OCI-LY1 (cell line): Measurements from ENCODE around the gene CASP10.

ENCODE experiments used
- CTCF ChIP-seq: fragments of 200-600 bp; sonication (generic), shearing (Covaris generic); IDR thresholded peaks from 2 replicates; pipeline ENCODE4 v1.5.1; 2017; ENCODE audit warnings: mild to moderate bottlenecking, antibody characterized with exemption, low read length, moderate library complexity, mixed read lengths
- EZH2 ChIP-seq: fragments of 200-600 bp; sonication (generic), shearing (Covaris generic); IDR thresholded peaks from 2 replicates; pipeline ENCODE4 v1.8.0; 2017; ENCODE audit warnings: borderline replicate concordance, mixed run types, mild to moderate bottlenecking, antibody characterized with exemption, low read length, moderate library complexity, mixed read lengths

DNA sequence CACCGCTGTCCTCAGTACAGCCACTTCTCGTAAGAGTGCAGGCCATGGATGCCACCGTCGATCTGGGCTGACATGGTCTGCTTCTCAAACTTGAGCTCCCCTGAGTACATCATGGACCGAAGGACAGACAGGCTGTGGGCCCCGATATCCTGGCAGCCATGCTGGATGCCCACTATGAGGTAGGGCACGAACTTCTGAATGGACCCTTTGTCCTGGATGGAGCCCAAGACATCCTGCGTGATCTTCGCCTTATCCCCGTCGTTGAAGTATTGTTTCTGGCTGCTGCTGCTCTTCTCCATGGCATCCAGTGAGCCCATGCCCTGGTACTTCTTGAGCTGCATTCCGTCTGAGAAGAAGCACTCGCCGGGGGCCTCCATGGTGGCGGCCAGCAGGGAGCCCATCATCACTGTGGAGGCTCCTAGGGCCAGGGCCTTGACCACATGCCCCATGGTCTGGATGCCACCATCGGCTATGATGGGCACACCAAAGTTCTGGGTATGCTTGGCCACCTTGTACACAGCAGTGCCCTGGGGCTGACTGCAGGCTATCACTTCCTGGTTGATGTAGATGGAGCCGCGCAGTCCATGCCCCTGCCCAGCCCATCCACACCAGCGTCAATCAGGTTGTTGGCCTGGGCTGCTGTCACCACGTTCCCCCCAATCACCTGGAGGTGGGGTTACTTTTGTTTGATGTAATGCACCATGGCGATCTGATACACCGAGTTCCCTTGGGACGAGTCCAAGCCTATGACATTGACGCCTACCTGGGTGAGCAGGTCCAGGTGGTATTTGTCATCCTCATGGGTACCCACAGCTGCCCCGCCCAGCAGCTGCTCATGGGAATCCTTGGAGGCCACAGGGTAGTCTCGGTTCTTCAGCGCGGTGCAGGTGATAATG is 45.2 kb upstream of the CASP10 start:
- TF ChIP-seq CTCF, result no peak
- no peak for TF ChIP-seq EZH2
